Mesendoderm (in vitro differentiated cells): ENCODE measurements around the gene RRP8.

ENCODE experiments used
- DNase-seq: peaks from one replicate; pipeline ENCODE4 v3.0.0; 2013
- H2AK5ac ChIP-seq: 2 replicates; pipeline ENCODE4 v1.6.1; 2013; ENCODE audit warnings: low read length, inconsistent platforms
- H2BK120ac ChIP-seq: 2 replicates; pipeline ENCODE4 v1.6.1; 2013; ENCODE audit warnings: low read depth, mild to moderate bottlenecking, low read length, moderate library complexity, mixed read lengths
- H2BK15ac ChIP-seq: replicated peaks from 2 replicates; pipeline ENCODE4 v1.6.1; 2013; ENCODE audit warnings: low read depth, mild to moderate bottlenecking, moderate library complexity
- H2BK5ac ChIP-seq: 2 replicates; pipeline ENCODE4 v1.6.1; 2013; ENCODE audit warnings: low read length, inconsistent platforms
- H3K18ac ChIP-seq: 2 replicates; pipeline ENCODE4 v1.6.1; 2013; ENCODE audit warnings: mild to moderate bottlenecking, low read length, mixed read lengths
- H3K23ac ChIP-seq: one replicate; pipeline ENCODE4 v1.6.1; 2013; ENCODE audit warnings: low read length
- H3K27ac ChIP-seq: 2 replicates; pipeline ENCODE4 v1.5.1; 2013; ENCODE audit warnings: low read depth, mild to moderate bottlenecking, inconsistent platforms, low read length, moderate library complexity
- H3K27me3 ChIP-seq: 2 replicates; pipeline ENCODE4 v1.6.1; 2013; ENCODE audit warnings: low read length, control low read depth, mild to moderate bottlenecking, inconsistent platforms; ENCODE audit not compliant: insufficient read depth, poor library complexity
- H3K36me3 ChIP-seq: 2 replicates; pipeline ENCODE4 v1.6.1; 2013; ENCODE audit warnings: low read length, inconsistent platforms; ENCODE audit not compliant: control insufficient read depth, insufficient read depth
- H3K4ac ChIP-seq: one replicate; pipeline ENCODE4 v1.6.1; 2013; ENCODE audit warnings: low read depth, mild to moderate bottlenecking, low read length, moderate library complexity
- H3K4me1 ChIP-seq: 2 replicates; pipeline ENCODE4 v1.6.1; 2013; ENCODE audit warnings: low read depth, low read length, inconsistent platforms; ENCODE audit not compliant: control insufficient read depth
- H3K4me2 ChIP-seq: 2 replicates; pipeline ENCODE4 v1.6.1; 2013; ENCODE audit warnings: low read length
- H3K4me3 ChIP-seq: 2 replicates; pipeline ENCODE4 v1.5.1; 2013; ENCODE audit warnings: mild to moderate bottlenecking, low read length
- H3K56ac ChIP-seq: one replicate; pipeline ENCODE4 v1.6.1; 2013; ENCODE audit warnings: low read length
- H3K79me1 ChIP-seq: 2 replicates; pipeline ENCODE4 v1.6.1; 2013; ENCODE audit warnings: low read length, inconsistent platforms
- H3K79me2 ChIP-seq: 2 replicates; pipeline ENCODE4 v1.6.1; 2013; ENCODE audit warnings: mild to moderate bottlenecking, low read length; ENCODE audit not compliant: control insufficient read depth, insufficient read depth
- H3K9ac ChIP-seq: 2 replicates; pipeline ENCODE4 v1.6.1; 2013; ENCODE audit warnings: low read length, inconsistent platforms
- H4K5ac ChIP-seq: one replicate; pipeline ENCODE4 v1.6.1; 2013; ENCODE audit warnings: low read length
- H4K8ac ChIP-seq: one replicate; pipeline ENCODE4 v1.6.1; 2013; ENCODE audit warnings: low read depth, mild to moderate bottlenecking, control low read depth, low read length, moderate library complexity
- WGBS: extraction: QIAGEN DNeasy Blood & Tissue Kit; methylation state at CpG from one replicate; pipeline ENCODE4 v1.1.7; 2013; ENCODE audit warnings: low lambda C conversion rate, missing lambda C conversion rate; ENCODE audit not compliant: insufficient coverage; ENCODE audit errors: extremely low coverage; 5-methylcytosine and 5-hydroxymethylcytosine counted together

The RRP8 gene

GRCh38 chr11:6616596-6617250 is 13.3 kb upstream of the RRP8 start:
- H4K8ac ChIP-seq = no peak overlapping the region
- no peak overlapping the region for H3K4me3 ChIP-seq
- H3K27ac ChIP-seq = no peak overlapping the region
- no peak overlapping the region for H2AK5ac ChIP-seq
- no peak overlapping the region for H2BK5ac ChIP-seq
- WGBS = no CpG with 5 or more reads among the region's 14 CpGs
- no peak overlapping the region for H2BK120ac ChIP-seq
- no peak overlapping the region for H2BK15ac ChIP-seq
- peaks cover 5% of the 10 kb centered on the region for H3K79me1 ChIP-seq
- H3K9ac ChIP-seq = no peak overlapping the region
- no peak overlapping the region for H3K18ac ChIP-seq
- no peak overlapping the region for H4K5ac ChIP-seq
- no peak for DNase-seq
- H3K4me1 ChIP-seq = no peaks in the 10 kb centered on the region
- peaks cover 3% of the 10 kb centered on the region for H3K79me2 ChIP-seq
- no peak overlapping the region for H3K4ac ChIP-seq
- H3K27me3 ChIP-seq = no peaks in the 10 kb centered on the region
- H3K36me3 ChIP-seq = no peaks in the 10 kb centered on the region
- H3K4me2 ChIP-seq = no peak overlapping the region
- H3K56ac ChIP-seq = no peak overlapping the region
- no peak overlapping the region for H3K23ac ChIP-seq

- Histone ChIP-seq H2BK120ac (no peak overlapping the region), H3K4ac (no peak overlapping the region), H4K8ac (no peak overlapping the region), H3K36me3 (no peaks in the 10 kb centered on the region), H3K9ac (no peak overlapping the region), H3K56ac (no peak overlapping the region), H2BK5ac (no peak overlapping the region), H3K79me1 (peaks cover 10% of the 10 kb centered on the region), H3K4me2 (no peak overlapping the region), H2AK5ac (no peak overlapping the region), H3K18ac (no peak overlapping the region), H2BK15ac (no peak overlapping the region), H4K5ac (no peak overlapping the region), H3K79me2 (peaks cover 10% of the 10 kb centered on the region), H3K23ac (no peak overlapping the region), H3K4me3 (no peak overlapping the region), H3K4me1 (no peaks in the 10 kb centered on the region), H3K27me3 (no peaks in the 10 kb centered on the region), H3K27ac (no peak overlapping the region)
- no peak for DNase-seq
- no CpG with 5 or more reads among the region's 9 CpGs for WGBS
These were observed 12.6 kb upstream of the RRP8 start for GRCh38 chr11:6615882-6616585.

GRCh38 chr11:6615046-6615445 is 11.6 kb upstream of the RRP8 start:
- H4K5ac ChIP-seq = no peak overlapping the region
- peaks cover 14% of the 10 kb centered on the region for H3K79me2 ChIP-seq
- no peak overlapping the region for H3K27ac ChIP-seq
- H3K18ac ChIP-seq = no peak overlapping the region
- no peak overlapping the region for H3K56ac ChIP-seq
- H3K9ac ChIP-seq = no peak overlapping the region
- H2AK5ac ChIP-seq = no peak overlapping the region
- no peak overlapping the region for H2BK15ac ChIP-seq
- DNase-seq = no peak
- H2BK5ac ChIP-seq = no peak overlapping the region
- no peaks in the 10 kb centered on the region for H3K4me1 ChIP-seq
- H3K27me3 ChIP-seq = no peaks in the 10 kb centered on the region
- H3K4me3 ChIP-seq = no peak overlapping the region
- no peak overlapping the region for H2BK120ac ChIP-seq
- no peak overlapping the region for H4K8ac ChIP-seq
- peaks cover 14% of the 10 kb centered on the region for H3K79me1 ChIP-seq
- no peak overlapping the region for H3K4ac ChIP-seq
- no peak overlapping the region for H3K23ac ChIP-seq
- H3K4me2 ChIP-seq = no peak overlapping the region
- peaks cover 1% of the 10 kb centered on the region for H3K36me3 ChIP-seq
- WGBS = no CpG with 5 or more reads among the region's 5 CpGs

GRCh38 chr11:6614446-6614845 is 11.0 kb upstream of the RRP8 start:
- Histone ChIP-seq H2BK5ac (no peak overlapping the region), H2AK5ac (no peak overlapping the region), H3K23ac (no peak overlapping the region), H4K8ac (no peak overlapping the region), H3K9ac (no peak overlapping the region), H3K27me3 (no peaks in the 10 kb centered on the region), H3K4ac (no peak overlapping the region), H2BK15ac (no peak overlapping the region), H3K79me1 (peaks cover 14% of the 10 kb centered on the region), H2BK120ac (no peak overlapping the region), H3K27ac (no peak overlapping the region), H3K36me3 (peaks cover 7% of the 10 kb centered on the region), H3K4me3 (no peak overlapping the region), H3K56ac (no peak overlapping the region), H3K4me1 (no peaks in the 10 kb centered on the region), H3K79me2 (peaks cover 14% of the 10 kb centered on the region), H3K4me2 (no peak overlapping the region), H3K18ac (no peak overlapping the region), H4K5ac (no peak overlapping the region)
- DNase-seq = no peak
- no CpG with 5 or more reads among the region's 2 CpGs for WGBS

GRCh38 chr11:6613496-6613895 is 10.1 kb upstream of the RRP8 start:
- H3K4me3 ChIP-seq = no peak overlapping the region
- peaks cover 16% of the 10 kb centered on the region for H3K36me3 ChIP-seq
- no peaks in the 10 kb centered on the region for H3K27me3 ChIP-seq
- no peak for DNase-seq
- H3K23ac ChIP-seq = no peak overlapping the region
- no peak overlapping the region for H3K4ac ChIP-seq
- no peak overlapping the region for H3K9ac ChIP-seq
- no peak overlapping the region for H3K27ac ChIP-seq
- H2AK5ac ChIP-seq = no peak overlapping the region
- H3K4me2 ChIP-seq = no peak overlapping the region
- whole genome bisulfite sequencing = 100% methylated on average over 3 of the region's 3 CpGs
- H2BK5ac ChIP-seq = no peak overlapping the region
- peaks cover 12% of the 10 kb centered on the region for H3K79me2 ChIP-seq
- H2BK15ac ChIP-seq = no peak overlapping the region
- no peak overlapping the region for H4K5ac ChIP-seq
- no peak overlapping the region for H3K18ac ChIP-seq
- peaks cover 9% of the 10 kb centered on the region for H3K79me1 ChIP-seq
- no peak overlapping the region for H4K8ac ChIP-seq
- H3K4me1 ChIP-seq = no peaks in the 10 kb centered on the region
- no peak overlapping the region for H2BK120ac ChIP-seq
- H3K56ac ChIP-seq = no peak overlapping the region
